Astrocyte (in vitro differentiated cells and primary cell): ENCODE data around the gene POLR3F.

Experiments used
- CTCF ChIP-seq: IDR thresholded peaks from 2 replicates; pipeline ENCODE4 v1.5.1; 2011; ENCODE audit warnings: low read depth, mild to moderate bottlenecking, inconsistent platforms, low read length, moderate library complexity; ENCODE audit not compliant: insufficient read depth
- EZH2 ChIP-seq: IDR thresholded peaks from 2 replicates; pipeline ENCODE4 v1.6.1; 2012; ENCODE audit warnings: mild to moderate bottlenecking, low read length, inconsistent platforms; ENCODE audit not compliant: insufficient read depth

DNA sequence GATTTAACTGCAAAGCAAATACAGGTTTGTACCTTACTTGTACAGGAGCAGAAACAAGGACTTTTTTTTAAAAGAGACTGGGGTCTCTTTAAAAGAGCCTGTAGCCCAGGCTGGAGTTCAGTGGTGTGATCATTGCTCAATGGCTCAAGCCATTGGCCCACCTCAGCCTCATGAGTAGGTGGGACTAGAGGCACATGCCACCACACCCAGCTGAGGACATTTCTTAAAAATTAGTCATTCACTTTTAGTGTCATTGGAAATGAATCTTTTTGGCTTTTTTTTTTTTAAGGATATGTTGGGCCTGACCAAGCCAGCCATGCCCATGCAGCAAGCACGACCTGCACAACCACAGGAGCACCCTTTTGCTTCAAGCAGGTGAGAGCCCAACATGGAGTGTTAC lies 57.5 kb downstream of the POLR3F start:
- TF ChIP-seq CTCF (no peak), EZH2 (no peak)
